COR-L47 (cell line): Measurements from ENCODE around the gene EIF4G1.

ENCODE experiments used
- DNase-seq: peaks from one replicate; lab custom pipeline; 2025; lab: John Stamatoyannopoulos, UW

EIF4G1 gene

DNA sequence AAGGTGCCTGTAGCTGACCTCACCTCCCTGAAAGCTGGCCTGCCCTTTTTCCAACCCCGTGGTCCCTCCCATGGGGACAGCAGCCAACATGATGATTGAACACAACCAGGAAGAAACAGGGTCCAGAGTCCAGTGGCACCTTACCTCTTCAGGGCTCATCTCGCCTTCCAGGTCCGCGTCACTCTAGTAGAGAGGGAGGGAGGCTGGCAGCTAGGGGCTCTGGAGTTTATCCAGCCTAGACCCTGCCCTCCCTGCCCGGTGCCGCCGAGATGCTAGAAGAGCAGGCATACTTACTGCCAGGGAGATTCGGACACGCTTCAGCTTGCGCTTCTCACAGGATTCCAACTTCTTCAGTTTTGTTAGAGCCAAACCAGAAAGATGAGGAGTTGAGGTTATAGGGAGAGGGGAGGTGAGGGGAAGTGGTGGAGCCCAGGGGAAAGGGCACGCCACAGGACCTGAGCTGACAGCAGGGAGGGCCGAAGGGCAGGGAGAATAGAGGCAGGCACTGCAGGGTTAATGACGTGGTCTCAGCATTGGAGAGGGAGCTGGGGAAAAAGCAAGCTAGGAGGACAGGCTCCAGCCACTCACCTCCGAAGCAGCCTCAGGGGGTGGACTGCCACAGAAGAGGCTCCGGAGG is 37.9 kb downstream of the EIF4G1 start:
- DNase-seq = no peak

DNA sequence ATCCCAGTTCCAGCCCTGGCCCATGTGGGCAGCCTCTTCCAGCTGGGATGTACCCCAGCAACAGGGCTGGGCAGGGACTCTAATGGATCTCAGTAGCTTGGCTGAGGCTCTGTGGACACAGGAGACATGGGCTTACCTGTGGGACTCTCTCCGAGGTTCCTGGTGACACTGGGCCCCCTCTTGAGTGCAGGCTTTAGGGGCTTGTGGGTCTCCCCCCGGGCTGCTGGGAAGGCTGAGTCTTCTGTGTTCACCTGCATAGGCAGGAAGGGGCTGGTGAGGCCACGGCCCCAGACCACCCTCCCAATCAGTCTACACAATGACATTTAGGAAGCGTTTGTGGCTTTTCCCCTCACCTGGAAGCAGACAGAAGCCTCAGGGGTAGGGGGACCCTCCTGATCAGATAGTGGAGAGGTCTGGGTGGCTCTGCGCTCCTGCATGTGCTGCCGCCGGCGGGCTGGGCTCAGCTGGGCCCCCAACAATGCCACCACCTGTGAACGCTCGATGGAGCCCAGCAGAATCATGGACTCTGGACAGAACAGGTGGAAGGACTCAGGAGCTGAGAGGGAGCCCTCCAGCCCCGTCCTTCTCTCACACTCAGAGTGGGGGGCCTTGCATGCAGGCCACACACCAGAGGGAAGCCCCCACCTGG is 38.6 kb downstream of the EIF4G1 start:
- no peak for DNase-seq

DNA sequence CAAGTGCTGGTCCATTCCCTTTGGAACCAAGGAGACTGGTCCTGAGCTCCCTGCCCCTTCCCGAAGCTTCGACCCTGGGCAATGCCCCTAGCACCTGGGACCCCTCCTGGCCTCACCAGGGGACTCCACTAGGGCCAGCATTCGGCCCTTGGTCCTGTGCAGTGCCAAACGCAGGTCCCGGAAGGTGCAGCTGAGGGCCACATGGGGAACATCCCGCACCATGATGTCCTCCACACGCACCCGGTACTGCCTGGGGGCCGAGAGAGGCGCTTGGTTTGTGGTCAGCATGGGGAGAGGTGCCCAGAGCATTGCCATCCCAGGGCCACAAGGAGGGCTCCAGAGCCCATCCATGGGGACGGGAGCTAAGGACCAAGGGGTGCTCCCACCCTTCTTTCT is 39.1 kb downstream of the EIF4G1 start:
- DNase-seq = no peak

DNA sequence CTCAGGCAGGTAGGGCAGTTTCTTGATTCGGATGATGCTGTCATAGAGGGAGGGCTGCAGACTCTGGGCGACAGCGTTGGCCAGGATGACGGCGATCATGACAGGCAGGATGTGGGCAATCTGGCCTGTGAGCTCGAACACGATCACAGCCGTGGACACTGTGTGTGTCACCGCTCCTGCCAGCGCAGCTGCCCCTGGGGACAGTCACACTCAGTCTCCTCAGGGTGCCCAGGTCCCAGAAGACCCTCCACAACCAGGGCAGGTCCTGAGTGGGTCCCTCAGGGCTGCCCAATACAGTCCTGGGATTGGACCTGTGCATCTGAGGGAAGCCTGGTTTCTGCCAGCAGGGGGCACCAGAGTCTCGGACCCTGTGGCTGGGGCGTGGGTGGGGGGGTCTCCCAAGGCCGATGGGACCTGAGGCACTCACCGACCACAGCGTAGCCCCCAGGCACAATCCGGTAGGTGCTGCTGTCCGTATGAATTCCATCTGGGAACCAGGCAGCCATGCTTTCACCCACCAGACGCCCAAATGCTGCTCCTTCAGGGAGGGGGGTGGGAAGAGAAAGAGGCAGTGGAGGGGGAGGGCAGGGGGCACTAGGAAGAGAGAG is 39.8 kb downstream of the EIF4G1 start:
- peak; percentile 50 for DNase-seq

DNA sequence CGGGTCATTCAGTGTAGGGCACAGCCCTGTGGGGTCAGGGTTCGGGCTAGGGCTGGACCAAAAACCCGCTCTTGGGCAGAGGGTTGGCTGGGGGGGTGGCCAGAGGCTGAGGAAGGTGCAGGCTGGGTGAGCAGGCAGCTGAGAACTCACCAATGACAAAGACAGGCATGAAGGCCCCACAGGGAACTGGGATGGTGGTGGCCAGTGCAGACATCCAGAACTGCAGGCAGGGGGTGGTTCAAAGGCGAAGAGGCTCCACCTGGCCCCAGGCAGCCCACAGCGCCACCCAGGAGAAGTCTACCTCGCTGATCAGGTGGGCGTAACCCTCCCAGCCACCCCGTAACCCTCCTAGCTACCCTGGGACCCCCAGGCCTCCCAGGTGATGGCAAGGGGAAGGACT is 40.3 kb downstream of the EIF4G1 start:
- DNase-seq = no peak

DNA sequence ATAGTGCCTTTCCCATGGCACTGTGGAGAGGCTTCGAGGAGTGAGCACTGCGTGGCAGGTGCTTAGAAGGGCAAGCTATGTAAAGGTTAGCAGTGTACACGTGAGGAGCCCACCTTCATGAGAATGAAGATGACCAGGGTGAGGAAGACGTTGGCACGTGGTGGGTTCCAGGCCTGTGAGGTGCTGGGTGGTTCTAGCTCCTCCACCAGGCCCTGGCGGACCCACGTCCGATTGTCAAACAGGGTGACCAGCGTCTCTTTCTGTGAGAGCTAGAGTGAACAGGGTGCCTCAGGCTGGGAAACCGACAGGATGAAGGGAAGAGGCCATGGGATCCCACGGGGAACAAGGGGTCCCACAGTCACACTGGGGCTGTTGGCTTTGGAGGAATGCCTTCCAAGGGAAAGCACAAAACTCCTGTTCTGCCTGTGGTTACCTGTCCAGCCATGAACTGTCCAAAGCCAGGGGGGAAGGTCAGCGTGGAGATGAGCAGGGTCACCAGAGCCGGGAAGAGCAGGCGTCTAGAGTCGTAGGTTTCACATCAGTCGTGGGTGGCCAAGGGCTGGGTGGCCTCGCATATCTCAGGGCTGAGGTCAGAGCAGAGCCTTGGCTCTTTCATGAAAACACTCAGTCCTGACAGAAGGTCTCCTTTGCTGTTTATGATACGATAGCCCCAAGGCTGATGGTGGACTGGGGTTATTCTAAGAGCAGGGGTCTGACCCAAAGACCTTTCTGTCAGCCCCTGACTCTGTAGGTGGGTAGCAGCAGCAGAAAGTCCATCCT is 41.0 kb downstream of the EIF4G1 start:
- DNase-seq = no peak

DNA sequence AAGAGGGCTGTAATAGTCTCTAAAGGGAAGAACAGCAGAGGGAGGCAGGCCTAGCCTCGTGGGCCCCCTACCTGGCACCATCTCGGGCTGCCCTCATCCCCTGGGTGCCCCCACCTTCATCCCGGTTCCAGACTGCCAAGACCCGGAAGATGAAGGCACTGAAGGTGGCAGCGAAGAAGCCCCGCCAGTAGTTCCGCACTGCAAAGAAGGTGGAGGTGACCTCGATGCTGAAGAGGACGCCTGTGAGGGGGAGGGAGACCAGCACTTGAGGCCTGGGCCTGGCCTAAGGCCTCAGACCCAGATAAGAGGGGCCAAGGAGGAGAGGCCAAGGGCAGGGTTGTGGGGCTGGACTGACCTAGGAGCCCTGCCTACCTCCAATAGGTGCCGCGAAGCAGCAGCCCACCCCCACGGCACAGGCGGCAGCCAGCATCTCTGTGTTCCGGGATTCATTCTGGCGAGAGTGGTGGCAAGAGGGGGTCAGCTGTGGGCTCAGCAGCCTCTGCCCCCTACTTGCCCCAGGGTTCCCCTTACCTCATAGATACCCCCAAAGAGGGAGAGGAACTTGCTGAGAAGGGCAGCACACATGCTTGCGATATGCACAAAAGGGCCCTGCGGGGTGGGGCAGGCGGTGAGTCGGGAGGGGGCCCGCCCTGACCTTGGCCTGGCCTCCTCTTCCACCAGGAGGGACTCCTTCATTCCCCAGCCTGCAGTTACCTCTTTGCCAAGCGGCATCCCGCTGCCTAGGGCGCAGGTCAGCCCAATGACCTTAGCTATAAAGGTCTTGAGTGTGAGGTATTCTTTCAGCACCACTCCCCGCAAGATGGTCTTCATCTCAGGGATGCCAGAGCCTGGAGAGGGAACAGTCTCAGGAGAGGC is 43.1 kb downstream of the EIF4G1 start:
- no peak for DNase-seq

DNA sequence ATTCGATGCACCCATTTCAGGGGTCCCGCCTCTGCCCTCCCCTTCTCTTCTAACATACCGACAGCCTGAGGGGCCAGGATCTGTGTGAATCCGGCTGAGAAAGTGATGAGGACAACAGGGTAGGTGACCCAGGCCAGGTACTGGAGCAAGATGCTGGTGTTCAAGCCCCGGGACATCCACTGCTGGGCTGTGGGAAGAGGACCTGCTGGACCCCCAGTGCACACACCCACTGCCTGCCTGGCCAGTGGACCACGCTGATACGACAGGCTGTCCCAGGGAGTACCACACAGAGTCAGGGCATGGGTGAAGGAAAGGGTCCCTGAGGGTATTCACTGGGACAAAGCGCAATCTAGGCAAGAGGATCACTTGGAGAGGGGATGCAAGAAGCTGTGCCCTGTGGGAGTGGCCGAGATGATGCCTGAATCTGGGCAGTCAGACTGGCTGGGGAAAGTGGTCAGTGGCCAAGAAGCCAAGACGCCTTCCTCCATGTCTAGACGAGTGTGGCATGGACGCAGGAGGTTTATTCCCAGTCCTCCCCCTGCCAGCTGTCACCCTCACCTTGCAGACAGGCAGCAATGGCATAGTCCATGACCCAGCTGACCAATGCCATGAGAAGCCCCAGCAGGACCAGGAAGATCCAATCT is 43.8 kb downstream of the EIF4G1 start:
- DNase-seq = no peak

DNA sequence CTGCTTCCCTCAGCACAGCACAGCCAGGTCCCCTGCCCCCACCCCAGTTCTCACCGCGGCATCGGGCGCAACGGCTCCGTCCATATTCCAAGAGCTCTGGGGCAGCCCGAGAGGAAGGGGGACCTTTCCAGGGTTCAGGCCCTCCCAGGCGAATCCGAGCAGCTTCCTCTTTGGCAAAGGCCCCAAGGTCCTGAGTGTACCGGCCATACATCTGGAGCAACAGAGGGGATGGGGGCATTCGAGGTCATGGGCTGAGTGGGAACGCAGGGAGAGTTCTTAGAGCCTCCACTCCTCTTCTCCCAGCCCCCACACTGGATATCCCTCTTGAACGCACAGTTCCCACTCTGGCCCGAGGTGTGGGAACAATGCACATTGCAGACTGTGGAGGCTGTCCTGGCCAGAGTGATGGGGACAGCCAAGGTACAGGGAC is 44.5 kb downstream of the EIF4G1 start:
- DNase-seq = no peak

DNA sequence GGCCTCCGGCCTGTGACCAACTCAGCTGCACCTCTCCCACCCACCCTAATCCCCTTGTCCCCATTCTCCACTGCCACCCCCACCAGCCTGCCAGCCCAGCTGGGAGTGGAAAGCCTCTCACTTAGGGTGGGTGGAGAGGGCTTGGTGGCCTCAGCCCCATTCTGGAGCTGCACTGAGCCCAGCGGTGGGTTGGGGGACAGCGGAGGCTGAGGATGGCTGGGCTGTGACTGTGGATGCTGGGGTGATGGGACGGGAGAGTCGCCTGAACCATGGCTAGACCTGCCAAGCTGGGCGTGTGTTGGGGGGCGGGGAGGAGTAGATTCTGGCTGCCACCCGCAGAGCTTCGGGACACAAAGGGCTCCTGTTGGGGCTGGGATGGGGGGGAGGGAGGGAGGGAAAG is 45.2 kb downstream of the EIF4G1 start:
- DNase-seq = no peak

DNA sequence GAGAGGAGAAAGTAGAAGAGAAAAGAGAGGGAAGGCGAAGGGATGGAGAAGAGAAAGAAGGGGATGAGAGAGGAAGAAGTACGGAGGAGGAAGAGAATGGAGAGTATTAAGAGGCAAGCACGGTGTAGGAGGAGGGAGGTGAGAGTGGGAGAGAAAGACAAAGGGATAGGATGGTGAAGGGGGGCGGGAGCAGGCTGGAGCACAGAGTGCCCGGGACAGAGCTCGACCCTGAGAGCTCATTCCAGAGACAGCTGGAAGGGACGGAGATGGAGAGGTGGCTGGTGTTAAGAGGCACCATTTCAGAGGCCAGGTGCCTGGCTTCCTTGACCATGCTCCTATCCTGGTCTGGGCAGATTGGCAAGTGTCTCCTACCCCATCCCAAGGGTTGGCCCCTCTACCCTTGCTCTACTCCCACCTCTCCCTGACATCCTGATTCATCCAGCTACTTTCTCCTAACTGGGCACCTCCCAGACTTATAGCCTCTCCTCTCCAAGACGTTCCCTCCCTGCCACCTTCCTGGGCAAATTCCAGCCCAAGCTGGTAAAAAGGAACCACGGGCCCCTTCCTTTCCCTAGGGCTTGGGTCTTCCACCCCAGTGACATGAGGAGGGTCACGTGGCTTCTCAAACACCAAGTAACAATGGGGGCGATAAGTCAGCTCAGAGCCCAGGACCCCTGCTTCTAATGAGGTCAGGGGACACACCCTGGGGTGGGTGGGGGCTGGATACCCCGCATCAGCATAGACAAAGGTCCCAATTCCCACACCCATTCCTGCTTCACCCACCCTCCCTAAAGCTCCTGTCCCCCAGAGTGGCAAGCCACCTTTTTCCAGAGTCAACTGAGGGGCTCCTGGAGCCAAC is 45.9 kb downstream of the EIF4G1 start:
- DNase-seq = no peak

DNA sequence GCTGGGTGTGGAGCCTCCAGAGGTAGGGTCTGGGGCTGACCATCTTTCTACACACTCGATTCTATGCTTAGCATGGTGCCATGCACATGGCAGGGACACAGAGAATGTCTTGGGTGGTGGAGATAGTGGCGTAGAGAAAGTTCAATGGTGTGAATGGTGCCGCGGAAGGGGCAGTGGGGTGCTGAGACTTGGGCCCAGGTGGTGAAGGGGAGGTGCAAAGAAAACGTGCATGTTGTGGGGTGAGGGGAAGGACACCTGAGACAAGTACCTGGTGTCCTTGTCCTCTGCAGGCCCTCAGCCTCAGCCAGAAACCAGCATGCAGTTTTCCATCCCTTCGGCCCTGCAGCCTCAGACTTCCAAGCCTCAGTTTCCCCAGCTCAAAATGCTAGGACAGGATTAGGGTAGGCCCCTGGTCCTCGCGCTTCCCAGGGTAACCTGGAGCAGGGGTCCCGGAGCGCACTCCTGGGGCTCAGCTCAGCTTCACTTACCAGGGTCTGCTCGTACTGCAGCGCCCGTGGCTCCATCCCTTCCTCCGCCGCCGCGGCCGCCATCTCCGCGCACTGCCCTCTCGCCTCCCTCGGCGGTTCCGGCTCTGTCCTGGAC is 46.6 kb downstream of the EIF4G1 start:
- no peak for DNase-seq

DNA sequence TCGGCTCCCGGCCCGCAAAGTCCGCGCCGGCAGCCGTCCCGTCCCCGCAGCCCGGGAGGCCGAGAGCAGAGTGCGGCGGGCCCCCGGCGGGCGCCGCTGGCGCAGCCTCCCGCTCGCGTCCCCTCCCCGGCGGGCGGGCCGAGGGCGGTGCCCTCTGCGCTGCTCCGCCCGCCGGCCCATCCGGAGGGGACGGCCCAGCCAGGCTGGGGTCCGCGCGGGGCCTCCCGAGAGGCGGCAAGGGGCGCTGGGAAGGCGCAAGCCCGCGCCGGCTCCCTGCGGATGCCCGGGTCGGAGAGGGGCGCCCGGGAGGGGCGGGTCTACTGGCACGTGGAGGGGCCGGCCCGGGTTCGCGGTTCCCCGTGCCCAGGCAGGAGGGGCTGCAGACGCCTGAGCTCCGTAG is 47.1 kb downstream of the EIF4G1 start, which contains the start of the genes CLCN2 and POLR2H:
CLCN2 (minus strand) TSS at position 74 of the 400 bp plus-strand sequence. CDS start 126 bp downstream, outside the sequence.
POLR2H (plus strand) TSS at position 179 of the 400 bp plus-strand sequence. CDS start 1,783 bp downstream, outside the sequence.
- peak; percentile 43 for DNase-seq

DNA sequence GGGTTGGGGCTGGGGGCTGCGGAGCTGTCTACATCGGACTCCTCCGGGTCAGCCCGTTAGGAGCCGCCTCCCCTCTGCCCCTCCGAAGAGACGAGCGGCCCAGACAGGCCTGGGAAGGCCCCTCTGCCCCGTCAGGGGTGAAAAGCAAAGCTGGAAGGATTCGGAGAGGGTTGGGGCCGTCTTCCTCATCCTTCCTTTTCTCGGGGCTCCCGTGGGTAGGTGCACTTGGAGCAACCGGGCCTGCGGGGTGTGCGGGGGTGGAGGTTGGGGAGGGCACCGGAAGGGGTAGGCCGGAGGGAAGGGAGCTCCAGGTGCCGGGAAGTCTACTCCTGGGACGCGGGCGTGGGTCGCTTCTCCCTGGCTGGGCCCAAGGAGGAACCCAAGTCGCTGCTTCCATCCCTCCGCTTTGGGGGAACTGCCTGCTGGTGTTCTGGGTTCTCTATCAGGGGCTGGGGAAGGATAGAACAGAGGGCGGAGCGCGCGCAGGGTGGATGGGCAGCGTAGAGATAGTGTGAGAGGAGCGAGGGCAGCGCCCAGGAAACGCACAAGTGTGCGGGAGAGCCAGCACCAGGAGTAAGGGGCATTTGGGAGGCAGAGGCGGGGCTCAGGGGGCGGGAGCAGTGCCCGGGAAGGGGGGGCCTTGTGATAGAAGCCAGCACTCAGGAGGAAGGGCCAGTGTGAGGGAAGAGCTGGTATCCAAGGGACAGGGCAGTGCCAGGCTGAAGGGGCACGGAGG is 47.7 kb downstream of the EIF4G1 start:
- peak; percentile 71 for DNase-seq

DNA sequence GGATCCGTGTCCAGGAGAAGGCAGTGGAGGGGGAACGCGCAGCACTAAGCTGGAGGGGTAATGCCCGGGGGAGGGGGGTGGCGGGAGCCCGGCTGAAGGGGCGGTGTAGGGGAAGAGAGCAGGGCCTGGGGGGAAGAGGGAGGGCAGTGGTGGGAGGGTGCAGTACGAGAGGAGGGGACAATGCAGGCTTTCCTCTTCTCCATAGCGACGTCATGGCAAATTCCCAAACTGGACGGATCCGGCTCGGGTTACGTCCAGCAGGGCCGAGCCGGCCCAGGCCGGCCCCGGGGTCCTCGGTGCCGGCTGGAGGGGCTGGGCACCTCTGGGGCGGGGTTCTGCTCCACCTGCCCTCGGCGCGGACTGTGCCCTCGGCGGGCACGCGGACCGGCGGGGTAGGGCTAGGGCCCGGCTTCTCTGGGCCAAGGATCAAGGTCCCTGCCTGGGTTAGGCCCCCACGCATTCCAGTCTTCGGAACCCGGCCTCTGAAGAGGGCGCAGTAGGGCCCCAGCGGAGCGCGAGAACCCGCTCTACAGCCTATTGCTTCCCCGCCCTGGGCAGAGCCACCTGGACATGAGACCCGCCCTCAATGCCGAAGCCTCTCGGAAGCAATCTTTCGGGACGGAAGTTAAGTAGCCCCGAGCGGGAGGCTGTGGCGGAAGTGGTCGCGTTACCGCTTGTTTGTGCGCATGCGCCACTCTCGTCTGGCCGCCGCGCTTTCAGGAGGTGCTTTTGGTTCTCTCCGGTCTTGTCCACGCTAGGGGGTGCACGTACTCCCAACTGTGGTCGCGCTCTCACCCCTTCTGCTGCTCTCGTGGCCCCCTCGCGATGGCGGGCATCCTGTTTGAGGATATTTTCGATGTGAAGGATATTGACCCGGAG is 48.5 kb downstream of the EIF4G1 start:
- peak; percentile 100 for DNase-seq

DNA sequence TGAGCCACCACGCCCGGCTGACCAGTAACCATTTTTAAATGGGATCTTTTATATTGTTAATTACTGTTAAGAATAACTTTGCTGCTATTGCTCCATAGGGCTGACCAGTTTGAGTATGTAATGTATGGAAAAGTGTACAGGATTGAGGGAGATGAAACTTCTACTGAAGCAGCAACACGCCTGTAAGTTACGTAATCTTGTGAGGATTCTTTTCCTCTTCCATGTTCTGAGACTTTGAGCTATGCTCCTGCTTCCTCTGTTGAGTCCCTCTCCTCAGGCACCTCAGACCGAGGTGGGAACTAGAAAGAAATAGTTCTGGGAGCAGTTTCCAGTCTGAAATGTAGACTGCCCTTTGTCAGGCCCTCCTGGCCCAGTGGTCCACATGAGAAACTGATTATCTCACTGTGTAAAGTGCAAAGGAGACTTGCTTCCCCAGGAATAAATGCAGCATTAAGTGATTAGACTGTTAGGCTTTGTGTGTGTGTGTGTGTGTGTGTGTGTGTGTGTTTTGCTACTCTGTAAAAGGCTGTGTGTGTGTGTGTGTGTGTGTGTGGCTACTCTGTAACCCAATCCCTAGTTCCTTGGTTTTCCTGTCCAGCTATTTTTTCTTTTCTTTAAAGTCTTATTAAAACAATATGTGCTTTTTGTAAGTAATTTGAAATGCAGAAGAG is 52.3 kb downstream of the EIF4G1 start:
- DNase-seq = no peak

DNA sequence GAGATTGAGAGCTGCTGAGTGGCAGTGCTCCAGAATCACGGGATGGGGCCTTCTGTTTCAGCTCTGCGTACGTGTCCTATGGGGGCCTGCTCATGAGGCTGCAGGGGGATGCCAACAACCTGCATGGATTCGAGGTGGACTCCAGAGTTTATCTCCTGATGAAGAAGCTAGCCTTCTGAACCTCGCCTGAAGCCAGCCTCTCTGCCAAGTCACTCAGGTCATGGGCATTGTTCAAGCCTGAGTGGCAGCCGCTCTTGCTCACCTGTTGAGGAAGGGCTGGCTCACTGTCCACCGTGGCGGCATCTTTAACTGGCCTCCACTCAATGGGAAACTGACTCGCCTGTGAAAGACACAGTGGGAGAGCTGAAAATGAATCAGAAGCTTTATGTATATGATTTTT is 53.7 kb downstream of the EIF4G1 start:
- DNase-seq = no peak
